ENCODE measurements around the gene TBCD.

The TBCD gene

GRCh38 chr17:82835766-82836512, 84.1 kb downstream of the TBCD start:
- no peak for DNase-seq

DNA sequence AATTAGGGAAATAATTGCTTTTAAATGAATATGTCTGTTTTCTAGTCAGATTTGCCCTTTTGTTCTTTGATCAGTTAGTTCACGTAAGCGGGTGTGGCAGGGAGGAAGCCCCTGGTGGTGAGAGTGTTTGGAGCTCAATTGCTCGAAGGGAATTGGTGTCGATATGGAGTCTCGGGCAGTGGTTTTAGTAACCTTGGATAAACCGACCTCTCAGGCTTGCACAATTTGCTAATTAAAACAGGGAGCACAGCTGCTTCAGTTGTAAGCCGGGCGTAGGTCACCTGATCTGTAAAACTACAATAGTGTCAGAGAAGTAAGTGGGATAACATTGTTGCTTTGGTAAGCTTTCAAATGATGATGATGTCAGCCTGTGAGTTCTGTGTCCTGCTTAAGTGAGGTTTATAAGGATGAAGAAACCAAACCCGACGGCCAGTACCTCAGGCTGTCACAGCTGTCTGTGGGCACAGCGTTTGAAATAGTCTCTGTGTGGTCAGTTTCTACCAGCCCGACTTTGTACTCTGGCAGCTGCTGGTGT, 85.0 kb downstream of the TBCD start:
- DNase-seq, result no peak

GRCh38 chr17:82837586-82838320, 85.9 kb downstream of the TBCD start:
- DNase-seq, result no peak

DNA sequence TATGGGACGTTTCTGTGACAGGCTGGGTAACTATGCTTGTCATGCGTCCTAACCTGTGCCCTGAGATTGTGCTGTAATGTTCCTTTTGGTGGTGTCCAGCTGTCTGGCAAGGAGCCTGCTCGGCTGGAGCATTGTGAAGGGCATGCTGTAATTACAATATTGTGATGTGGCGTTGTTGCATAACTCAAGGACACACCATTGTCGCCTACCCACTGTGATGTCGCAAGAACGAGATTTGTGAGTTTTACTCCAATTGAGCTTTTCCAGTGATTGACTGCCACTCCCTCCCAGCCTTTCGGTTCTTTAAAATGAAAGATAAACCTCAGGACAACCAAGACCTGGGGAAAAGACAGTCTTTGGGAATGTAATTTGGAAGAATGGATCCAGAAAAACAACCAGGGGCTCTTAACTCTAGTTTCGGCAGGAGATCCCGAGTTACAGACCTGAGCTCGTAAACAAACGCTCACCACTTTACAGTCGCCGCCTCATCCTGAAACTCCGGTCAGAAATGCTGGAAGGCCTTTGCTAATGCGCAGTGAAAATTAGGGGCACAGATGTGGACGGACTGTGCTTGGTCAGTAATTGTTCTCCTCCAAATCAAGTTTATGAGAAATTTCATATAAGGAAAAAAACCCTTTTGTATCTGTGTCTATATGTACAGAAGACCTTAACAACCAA, 86.7 kb downstream of the TBCD start:
- DNase-seq, result no peak

- no peak for DNase-seq
These were observed 87.9 kb downstream of the TBCD start, which contains the start of gene ZNF750 for GRCh38 chr17:82839617-82840292. Gene ZNF750 (minus strand): TSS chr17:82840022. CDS start chr17:82832454, 7,568 bp downstream.

DNA sequence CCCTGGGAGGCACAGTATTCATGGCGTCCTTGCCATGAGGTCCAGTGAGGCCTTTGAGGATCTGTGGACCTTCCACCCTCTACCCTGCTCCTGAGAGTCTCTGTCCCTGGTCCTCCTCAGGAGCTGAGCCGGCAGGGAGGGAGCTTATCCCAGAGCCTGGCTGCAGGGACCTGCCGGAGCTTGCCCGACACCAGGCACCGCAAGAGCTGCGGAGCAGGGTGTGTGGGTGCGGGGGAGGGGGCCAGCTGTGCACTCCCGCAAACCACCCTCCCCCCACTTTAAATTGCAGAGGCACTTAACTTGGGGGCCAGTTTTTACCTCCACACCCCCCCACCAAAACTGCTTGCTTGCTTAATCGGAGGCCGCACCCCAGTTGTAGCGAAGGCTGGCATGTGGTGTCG, 88.6 kb downstream of the TBCD start:
- DNase-seq, result no peak

- DNase-seq, result no peak
These were observed 90.2 kb downstream of the TBCD start for GRCh38 chr17:82841921-82842596.

DNA sequence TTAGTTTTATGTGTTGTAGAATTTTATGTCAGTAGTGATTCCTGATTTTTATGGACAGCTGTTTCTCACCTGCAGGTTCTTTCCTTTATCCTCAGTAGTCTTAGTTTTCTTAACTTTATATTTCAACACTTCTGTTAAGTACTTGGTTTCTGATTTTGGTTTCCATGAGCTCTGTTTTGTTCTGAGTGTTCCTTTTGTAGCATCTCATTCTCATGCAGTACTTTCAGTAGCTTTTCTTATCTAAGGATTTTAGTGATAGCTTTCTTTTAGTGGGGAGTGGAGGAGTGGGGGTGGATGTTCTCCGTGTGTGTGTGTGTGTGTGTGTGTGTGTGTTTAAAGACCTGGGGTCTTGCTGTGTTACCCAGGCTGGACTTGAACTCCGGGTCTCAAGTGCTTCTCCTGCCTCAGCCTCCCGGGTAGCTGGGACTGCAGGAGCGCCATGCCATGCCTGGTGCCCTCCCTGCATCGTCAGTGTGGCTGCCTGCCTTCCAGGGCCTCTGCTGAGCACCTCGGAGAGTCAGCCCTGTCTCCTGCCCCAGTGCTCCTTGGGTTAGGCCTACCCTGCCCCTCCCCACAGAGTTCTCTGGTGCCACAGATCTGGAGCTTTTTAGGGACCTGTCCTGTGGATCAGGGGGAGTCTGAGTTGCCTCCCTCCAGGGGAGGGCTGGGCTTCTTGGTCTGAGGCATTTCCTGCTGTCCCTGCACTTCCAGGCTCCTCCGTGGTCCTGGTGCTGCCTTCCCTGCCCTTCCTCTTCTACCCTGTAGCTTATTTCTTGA, 92.2 kb downstream of the TBCD start:
- DNase-seq, result no peak

- no peak for DNase-seq
These were observed 92.9 kb downstream of the TBCD start for GRCh38 chr17:82844796-82845162.

- no peak for DNase-seq
These were observed 93.4 kb downstream of the TBCD start for GRCh38 chr17:82845163-82845807.

DNA sequence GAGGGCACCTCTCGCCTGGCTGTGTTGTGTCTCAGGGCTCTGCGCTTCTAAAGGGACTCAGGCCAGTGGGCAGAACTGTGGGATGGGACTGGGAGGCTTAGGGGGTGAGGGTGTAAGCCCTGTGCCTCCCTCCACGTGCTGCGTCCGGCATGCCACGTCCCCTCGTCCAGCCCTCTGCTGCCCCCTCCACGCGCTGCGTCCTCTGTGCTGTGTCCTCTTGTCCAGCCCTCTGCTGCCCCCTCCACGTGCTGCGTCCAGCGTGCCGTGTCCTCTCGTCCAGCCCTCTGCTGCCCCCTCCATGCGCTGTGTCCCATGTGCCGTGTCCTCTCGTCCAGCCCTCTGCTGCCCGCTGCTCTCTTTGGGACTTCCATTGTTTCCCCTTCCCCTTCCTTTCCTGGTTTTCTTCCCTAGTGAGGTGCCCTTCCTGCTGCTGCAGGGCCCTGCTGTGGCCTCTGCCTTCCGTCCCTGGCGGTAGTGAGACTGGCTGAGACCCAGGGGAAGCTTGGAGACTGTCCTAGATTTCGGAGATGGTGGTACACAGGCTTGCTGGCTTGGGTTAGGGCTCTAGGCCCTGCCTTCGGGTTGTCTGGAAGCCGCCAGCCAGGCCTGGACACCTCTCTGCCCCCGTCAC, 94.3 kb downstream of the TBCD start:
- DNase-seq, result no peak

DNA sequence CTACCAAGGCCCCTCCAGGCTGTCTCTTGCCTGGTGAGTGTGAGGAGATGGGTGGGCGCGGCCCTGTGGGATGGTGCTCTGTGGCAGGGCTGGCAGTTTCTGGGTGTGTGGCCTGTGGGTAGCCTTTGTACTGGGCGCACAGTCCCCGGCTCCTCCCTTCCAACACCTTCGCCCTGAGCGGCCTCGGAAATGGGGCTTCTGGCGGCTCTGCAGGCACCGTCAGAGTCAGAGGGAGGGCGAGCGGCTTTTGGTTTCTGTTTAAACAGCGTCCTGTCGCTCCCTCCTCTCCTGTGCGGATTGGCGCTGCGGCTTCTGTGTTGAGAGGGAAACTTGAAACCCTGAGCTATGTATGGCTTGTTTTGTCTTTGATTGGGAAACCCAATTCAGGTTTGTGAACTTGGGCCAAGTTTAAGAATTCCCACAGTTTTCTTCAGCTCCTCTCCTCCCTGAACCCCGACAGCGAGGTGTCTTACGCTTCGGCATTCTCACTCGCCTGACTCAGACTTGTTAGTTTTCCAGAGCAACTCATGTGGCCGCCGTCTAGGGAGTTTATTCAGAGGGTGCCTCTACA, 96.2 kb downstream of the TBCD start:
- DNase-seq, result no peak

GRCh38 chr17:82849076-82849945, 97.4 kb downstream of the TBCD start:
- DNase-seq, result no peak

DNA sequence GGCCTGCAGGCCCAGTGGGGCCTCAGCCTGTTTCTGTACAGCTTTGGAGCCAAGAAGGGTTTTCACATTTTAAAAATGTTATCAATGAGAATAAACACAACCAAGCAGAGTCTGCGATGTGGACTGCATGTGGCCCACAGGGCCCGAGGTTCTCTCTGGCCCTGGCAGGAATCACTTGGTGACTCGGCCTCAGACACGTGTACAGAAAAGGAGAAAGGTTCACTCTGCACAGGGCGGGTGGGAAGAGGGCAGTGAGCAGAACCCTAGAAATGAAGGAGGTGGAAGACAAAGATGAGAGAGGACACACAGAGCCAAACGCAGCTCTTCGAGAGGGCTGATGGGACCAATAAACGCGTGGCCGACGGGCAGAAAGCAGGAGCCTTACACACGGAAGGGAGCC, 99.5 kb downstream of the TBCD start:
- no peak for DNase-seq

DNA sequence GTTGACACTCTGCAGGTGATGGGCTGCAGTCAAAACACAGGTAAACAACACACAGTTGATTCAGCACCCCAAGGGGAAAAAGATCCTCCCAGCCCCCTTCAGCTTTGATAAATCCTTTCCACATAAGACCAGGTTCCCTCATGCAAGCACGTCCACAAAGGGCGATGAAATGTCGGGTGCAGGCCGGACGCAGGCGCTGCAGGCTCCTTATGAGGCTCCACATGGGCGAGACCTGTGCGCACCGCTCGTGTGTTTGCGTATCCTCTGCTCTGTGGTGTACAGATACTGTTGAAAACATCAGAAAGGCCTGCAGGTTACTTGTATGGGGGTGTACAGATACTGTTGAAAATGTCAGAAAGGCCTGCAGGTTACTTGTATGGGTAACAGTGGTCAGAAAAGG, 102.4 kb downstream of the TBCD start:
- DNase-seq, result no peak

- no peak for DNase-seq
These were observed 104.5 kb downstream of the TBCD start for GRCh38 chr17:82856361-82856760.

DNA sequence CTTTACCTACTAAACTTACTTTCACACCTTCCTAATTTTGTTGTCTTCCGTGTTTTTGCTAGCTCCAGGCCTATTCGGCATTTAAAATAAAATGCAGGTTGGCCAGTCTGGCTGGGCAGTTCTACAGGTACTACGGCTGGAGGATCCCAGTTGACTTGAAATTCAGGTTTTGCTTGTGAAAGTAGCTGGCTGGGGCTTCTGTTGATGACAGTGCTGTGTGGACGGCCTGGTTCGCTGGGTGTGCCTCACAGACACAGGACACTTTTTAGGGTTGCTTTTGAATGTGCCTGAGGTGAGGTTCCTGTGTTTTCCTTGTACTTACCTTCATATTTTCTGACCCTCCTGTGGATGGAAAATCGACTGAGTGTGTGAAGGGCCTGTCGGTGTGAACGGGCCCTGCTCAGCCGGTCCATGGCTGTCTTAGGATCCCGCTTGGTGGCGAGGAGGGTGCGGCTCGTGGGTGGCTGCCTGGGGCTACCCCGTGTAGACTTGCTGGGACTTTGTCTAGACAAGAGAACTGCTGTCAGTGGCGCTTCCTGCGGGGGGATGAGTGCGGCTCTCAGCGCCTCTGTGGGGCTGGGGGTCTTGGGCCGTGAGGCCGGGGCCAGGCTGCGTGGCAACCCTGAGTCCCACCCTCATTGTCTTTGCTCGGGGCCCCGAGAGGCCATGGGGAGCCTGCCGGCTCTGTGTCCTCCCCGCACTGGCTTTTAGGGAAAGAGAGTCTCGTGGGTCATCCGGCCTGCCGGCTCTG, 106.7 kb downstream of the TBCD start:
- no peak for DNase-seq
